ENCODE data around the gene POLN. TPM values are rescaled to one million over a fixed set of nuclear protein-coding genes. Genes with fewer than 3 reads are reported as not detected.

POLN gene
- total RNA-seq, 1 experiment from 2014 or later = not detected

- Histone ChIP-seq H3K27me3 (no peaks in the 10 kb centered on the region), H3K9me3 (no peaks in the 10 kb centered on the region), H3K36me3 (no peaks in the 10 kb centered on the region), H3K4me3 (no peak overlapping the region)
- no peak for DNase-seq
Observed at GRCh38 chr4:2025817-2026216, 216.1 kb downstream of the POLN start.

- Histone ChIP-seq H3K27me3 (no peaks in the 10 kb centered on the region), H3K9me3 (no peaks in the 10 kb centered on the region), H3K4me3 (no peak overlapping the region), H3K36me3 (no peaks in the 10 kb centered on the region)
- DNase-seq = no peak
Observed at GRCh38 chr4:2024683-2025082, 217.2 kb downstream of the POLN start.

Other genes with a start within 250 kb of the POLN start
- 4.7 and 15.0 TPM in 2 replicates for gene NELFA, start 233.1 kb downstream of the POLN start, total RNA-seq (2014; rRNA removed; shearing (Covaris generic); ENCODE audit: low replicate concordance)
- gene NAT8L, start 182.8 kb downstream of the POLN start, total RNA-seq (2014; rRNA removed; shearing (Covaris generic); ENCODE audit: low replicate concordance) = 2.0 and 4.3 TPM in 2 replicates
- gene HAUS3, start within 50 bp of the POLN start, total RNA-seq (2014; rRNA removed; shearing (Covaris generic); ENCODE audit: low replicate concordance) = 7.7 and 11.7 TPM in 2 replicates
- gene MXD4, start 20.0 kb upstream of the POLN start, total RNA-seq (2014; rRNA removed; shearing (Covaris generic); ENCODE audit: low replicate concordance) = 25.0 and 31.4 TPM in 2 replicates
- gene ZFYVE28, start 176.5 kb upstream of the POLN start, total RNA-seq (2014; rRNA removed; shearing (Covaris generic); ENCODE audit: low replicate concordance) = 1.5 and 3.1 TPM in 2 replicates
- not detected in 2 replicates for gene CFAP99, start 176.8 kb upstream of the POLN start, total RNA-seq (2014; rRNA removed; shearing (Covaris generic); ENCODE audit: low replicate concordance)
- gene RNF4, start 227.0 kb upstream of the POLN start, total RNA-seq (2014; rRNA removed; shearing (Covaris generic); ENCODE audit: low replicate concordance) = 39.8 and 44.8 TPM in 2 replicates